Left ventricle myocardium superior (tissue), 1 donor: ENCODE measurements around the gene RPS19BP1. TPM values are rescaled to one million over a fixed set of nuclear protein-coding genes. Genes with fewer than 3 reads are reported as not detected.
"Not testable (repeated sequence)": the region's sequence is repeated elsewhere in the genome, so short reads cannot be mapped to it uniquely, and the experiment has no call there.

Source experiments
- ATAC-seq: fragments of 200-7000 bp; cut with Tn5 transposase; one replicate; pipeline ENCODE4 v1.9.1; 2020; ENCODE audit warnings: mild to moderate bottlenecking, moderate library complexity
- DNase-seq: peaks from one replicate; pipeline ENCODE4 v3.0.0-alpha.2; 2020
- intact Hi-C: fragments of 100-400 bp; cut with micrococcal nuclease; formaldehyde crosslinking; loops from one replicate; pipeline ENCODE4 v1.11.0; 2022
- total RNA-seq: library from RNA; stranded (reverse); fragmentation: NEBNext Ultra II Directional; extraction: Animal tissue kit (Norgen Biotek cat#: 25700); gene quantifications from one replicate; pipeline ENCODE4 v1.2.1, GENCODE V29; 2021
- donor health status: DM: no; HTN: yes; CAD: no; lungs with severe emphysema.

RPS19BP1 gene
- total RNA-seq, 1 donor from 2014 or later = 58.1 TPM

- ATAC-seq (no peak), DNase-seq (no peak)
- intact Hi-C loops = no loop called here
Observed at GRCh38 chr22:39518996-39519680, 13.4 kb downstream of the RPS19BP1 start.

DNA sequence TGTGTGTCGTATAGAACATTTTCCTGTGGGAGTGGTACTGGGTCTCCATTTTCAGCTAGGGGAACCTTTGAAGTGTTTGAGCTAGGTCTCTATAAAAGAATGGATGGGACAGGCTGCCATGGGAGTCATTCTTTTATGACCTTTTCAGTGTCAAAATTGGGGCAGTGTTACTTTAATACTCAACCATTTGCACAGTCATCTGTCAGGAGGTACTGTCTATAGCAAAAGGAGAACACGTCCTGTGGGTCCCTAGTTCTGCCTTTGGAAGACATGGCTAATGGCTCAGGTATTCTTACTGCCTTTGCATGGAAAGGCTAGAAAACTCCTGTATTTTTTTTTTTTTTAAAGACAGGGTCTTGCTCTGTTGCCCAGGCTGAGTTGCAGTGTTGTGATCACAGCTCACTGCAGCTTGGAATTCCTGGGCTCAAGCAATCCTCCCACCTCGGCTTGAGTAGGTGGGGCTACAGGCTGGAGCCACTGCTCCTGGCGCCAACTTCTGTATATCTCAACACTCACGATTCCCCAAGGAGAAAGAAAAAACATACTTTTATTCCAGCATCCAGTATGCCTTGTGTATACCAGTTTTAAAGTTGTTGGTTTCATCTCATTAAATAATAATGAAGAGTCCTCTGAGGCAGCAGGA lies 14.3 kb downstream of the RPS19BP1 start:
- no peak for DNase-seq
- intact Hi-C loops = no loop called here

DNA sequence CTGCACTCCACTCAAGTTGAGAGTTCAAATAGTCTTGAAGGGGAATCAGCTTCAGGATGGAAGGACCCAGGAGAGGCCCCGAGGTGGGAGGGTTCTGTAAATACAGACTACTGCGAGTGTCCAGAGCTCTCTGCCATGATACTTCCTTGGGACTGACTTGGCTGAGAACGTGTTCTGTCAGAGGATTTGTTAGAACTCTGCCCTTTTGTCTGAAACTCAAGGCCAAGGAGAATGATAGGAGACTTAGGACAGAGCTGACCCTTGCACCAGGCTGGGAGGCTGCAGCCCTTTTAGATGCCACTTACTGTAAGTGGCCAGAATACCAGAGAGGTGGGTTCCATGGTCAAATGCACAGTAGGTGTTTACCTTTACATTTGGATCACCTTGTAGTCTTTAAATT lies 15.1 kb downstream of the RPS19BP1 start:
- no peak for DNase-seq
- intact Hi-C loops = no loop called here
- ATAC-seq = no peak

More for the DNA sequence above, 14.3 kb downstream of the RPS19BP1 start:
- no peak for ATAC-seq

DNA sequence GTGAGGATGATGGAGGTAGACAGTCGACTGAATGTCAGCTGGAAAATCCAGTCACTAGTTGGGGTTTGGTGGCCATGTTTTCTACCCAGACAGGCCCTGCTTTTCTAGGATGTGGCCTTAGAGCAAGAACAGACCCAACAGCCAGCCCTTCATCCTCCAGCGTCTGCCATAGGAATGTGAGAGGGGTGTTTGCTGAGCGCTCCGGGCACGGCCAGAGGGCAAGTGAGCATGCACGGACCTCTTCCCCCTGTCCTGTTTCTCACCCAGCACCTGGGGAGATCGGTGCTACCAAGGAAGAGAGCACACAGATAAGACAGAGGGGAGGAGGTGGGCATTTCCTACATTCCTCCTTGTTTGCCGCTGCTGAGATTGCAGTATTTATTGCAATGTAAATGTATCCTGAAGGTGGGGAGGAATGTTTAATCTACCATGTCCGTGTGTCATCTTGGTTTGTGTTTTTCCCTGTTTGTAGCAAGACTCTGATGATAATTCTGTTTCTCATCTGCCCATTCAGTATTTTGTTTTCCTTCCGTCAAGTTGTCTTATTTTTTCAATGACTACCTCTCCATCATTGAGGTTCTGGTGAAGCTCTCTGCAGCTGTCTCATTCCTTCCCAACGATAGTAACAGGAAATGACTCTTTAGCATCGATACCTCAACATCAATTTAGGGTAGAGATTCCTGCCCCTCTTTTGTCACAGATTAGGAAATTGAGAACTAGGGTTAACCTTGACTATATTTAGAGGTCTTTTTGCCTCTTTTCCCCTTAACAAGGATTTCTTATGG lies 17.1 kb downstream of the RPS19BP1 start:
- intact Hi-C loops = no loop called here
- no peak for ATAC-seq
- no peak for DNase-seq

GRCh38 chr22:39514373-39514973 lies 18.1 kb downstream of the RPS19BP1 start:
- ATAC-seq (peak; percentile 16), DNase-seq (peak; percentile 71)
- intact Hi-C loops = no loop called here

- no peak for DNase-seq
- intact Hi-C loops = no loop called here
Observed at GRCh38 chr22:39513791-39514190, 18.8 kb downstream of the RPS19BP1 start.

DNA sequence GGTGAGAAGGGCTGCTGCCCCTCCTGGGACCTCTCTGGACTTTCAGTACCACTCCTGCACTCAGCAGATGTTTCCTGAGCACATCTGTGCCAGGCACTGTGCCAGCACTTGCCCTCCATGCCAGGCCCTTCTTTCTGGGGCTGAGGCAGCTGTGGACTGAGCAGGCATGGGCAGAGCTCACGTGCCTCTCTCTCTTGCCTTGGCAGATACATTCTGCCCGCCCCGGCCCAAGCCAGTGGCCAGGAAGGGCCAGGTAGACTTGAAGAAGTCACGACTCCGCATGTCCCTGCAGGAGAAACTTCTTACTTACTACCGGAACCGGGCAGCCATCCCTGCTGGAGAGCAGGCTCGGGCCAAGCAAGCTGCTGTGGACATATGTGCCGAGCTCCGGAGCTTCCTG lies 20.5 kb downstream of the RPS19BP1 start:
- ATAC-seq (no peak), DNase-seq (no peak)
- intact Hi-C loops = no loop called here

More at GRCh38 chr22:39513791-39514190, 18.8 kb downstream of the RPS19BP1 start:
- ATAC-seq = peak; percentile 27

GRCh38 chr22:39511226-39511625 lies 21.3 kb downstream of the RPS19BP1 start:
- ATAC-seq = no peak
- intact Hi-C loops = no loop called here
- DNase-seq = no peak

DNA sequence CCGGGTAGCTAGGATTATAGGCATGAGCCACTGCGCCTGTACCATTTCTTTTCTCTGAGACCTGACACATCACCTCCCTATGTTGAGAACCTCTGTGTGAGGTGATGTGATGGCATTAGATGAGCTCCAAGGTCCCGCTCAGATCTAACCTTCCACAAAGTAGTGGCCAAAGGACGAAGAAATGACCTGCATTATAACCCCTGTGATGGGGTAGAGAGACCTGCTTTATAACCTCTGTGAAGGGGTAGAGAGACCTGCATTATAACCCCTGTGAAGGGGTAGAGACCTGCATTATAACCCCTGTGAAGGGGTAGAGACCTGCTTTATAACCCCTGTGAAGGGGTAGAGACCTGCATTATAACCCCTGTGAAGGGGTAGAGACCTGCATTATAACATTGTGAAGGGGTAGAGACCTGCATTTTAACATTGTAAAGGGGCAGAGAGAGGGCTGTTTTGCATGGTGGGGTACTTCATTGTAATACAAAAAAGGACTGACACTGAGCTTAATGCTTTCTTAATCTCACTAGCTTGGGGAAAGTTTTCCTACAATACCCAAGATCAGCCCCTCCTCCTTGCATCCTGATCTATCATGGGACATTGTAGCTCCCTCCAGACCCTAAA lies 21.9 kb downstream of the RPS19BP1 start:
- DNase-seq = no peak
- intact Hi-C loops = no loop called here
- no peak for ATAC-seq

GRCh38 chr22:39508393-39508792 lies 24.2 kb downstream of the RPS19BP1 start:
- ATAC-seq (no peak), DNase-seq (no peak)
- intact Hi-C loops = no loop called here

GRCh38 chr22:39507021-39507420 lies 25.5 kb downstream of the RPS19BP1 start:
- DNase-seq, intact Hi-C loops, ATAC-seq: not testable (repeated sequence)

DNA sequence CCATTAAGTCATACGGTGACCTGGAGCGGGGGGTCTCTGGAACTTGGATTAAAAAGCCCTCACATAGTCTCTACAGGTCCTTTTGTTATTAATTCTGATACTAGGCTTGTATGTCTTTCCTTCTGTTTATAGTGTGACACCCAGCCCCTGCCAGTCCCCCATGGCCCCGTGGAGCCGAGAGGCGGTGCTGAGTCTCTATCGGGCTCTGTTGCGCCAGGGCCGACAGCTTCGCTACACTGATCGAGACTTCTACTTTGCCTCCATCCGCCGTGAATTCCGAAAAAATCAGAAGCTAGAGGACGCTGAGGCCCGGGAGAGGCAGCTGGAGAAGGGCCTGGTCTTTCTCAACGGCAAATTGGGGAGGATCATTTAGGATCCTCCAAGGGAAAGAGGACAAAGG lies 28.5 kb downstream of the RPS19BP1 start:
- DNase-seq (no peak), ATAC-seq (no peak)
- intact Hi-C loops = no loop called here

- ATAC-seq (no peak), DNase-seq (no peak)
- intact Hi-C loops = no loop called here
Observed at GRCh38 chr22:39503630-39504029, 28.9 kb downstream of the RPS19BP1 start.

GRCh38 chr22:39502789-39503409 lies 29.6 kb downstream of the RPS19BP1 start:
- no peak for ATAC-seq
- intact Hi-C loops = no loop called here
- no peak for DNase-seq

GRCh38 chr22:39502109-39502788 lies 30.3 kb downstream of the RPS19BP1 start, which contains the start of gene MIEF1:
Gene MIEF1, plus strand, starts transcription at chr22:39502290. Its CDS starts 9,005 bp downstream, at chr22:39511295.
- intact Hi-C loops = no loop called here
- peak; percentile 96 for ATAC-seq
- DNase-seq = peak; percentile 99

DNA sequence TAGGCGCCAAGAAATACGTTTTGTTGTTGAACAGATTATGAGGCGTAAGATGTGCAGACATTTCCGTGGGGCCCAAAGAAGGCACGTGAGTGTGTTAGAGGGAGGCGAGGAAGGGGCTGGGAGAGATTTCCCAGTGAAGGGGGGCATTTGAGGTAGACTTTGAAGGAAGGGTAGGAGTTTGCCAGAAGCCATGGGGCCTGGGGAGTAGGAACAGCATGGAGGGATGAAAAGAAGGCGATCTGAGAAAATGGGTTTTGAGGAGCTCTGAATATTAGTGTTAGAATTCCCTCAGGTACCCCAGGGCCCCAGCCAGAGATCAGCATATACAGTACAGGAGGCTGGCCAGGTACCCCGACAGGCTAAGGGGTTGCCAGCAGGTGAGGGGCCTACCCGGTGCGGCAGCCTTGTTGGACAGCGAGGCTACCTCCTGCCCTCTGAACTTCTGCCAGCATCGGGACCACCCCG lies 30.9 kb downstream of the RPS19BP1 start:
- intact Hi-C loops = no loop called here
- DNase-seq = no peak
- ATAC-seq = no peak

DNA sequence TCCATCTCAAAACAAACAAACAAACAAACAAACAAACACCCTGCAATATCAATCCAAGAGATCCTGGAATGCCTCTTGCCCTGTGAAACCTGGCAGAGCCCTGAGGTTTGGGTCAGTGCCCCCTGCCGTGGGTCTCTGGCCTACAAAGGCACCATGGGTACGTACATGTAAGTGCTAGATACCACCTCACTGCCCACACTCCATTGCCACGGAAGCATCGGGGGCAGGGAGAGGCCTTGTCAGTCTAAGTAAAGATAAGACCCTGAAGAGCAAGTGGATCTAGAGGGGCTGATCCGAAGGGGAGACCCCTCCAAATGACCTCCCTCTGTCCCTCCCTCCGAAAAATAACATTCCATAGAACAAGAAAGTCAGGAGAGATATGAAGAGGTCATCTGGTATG lies 32.4 kb downstream of the RPS19BP1 start:
- ATAC-seq (no peak), DNase-seq (no peak)
- intact Hi-C loops = no loop called here

- intact Hi-C loops = no loop called here
- no peak for ATAC-seq
Observed at GRCh38 chr22:39498802-39499201, 33.7 kb downstream of the RPS19BP1 start.

More at GRCh38 chr22:39498802-39499201, 33.7 kb downstream of the RPS19BP1 start:
- DNase-seq = no peak
